GM23338 (cell line): ENCODE measurements around the gene ZC3H14. TPM values are rescaled to one million over a fixed set of nuclear protein-coding genes. Genes with fewer than 3 reads are reported as not detected.

ENCODE experiments used
- CREB1 ChIP-seq: fragments of 250-450 bp; sonication (Bioruptor Pico); IDR thresholded peaks from 2 replicates; pipeline ENCODE4 v1.5.0; 2020; ENCODE audit warnings: low read depth, mild to moderate bottlenecking, moderate library complexity
- EZH2 ChIP-seq: fragments of 200-600 bp; sonication (generic); IDR thresholded peaks from one replicate; pipeline ENCODE4 v1.8.0; 2017; ENCODE audit warnings: antibody characterized with exemption, mild to moderate bottlenecking, low read depth; ENCODE audit not compliant: unreplicated experiment
- EZH2phosphoT487 ChIP-seq: fragments of 200-600 bp; sonication (generic); IDR thresholded peaks from one replicate; pipeline ENCODE4 v1.8.1; 2018; ENCODE audit warnings: antibody characterized with exemption; ENCODE audit not compliant: unreplicated experiment
- JUNB ChIP-seq: IDR thresholded peaks from one replicate; pipeline ENCODE4 v1.6.1; 2016; ENCODE audit warnings: antibody characterized with exemption; ENCODE audit not compliant: unreplicated experiment
- NANOG ChIP-seq: IDR thresholded peaks from 2 replicates; pipeline ENCODE4 v1.6.1; 2016; ENCODE audit warnings: antibody characterized with exemption, borderline replicate concordance
- POLR2AphosphoS5 ChIP-seq: IDR thresholded peaks from 2 replicates; pipeline ENCODE4 v1.6.1; 2016; ENCODE audit warnings: antibody characterized with exemption, low read depth
- ZNF462 ChIP-seq: fragments of 250-450 bp; sonication (Bioruptor Pico); IDR thresholded peaks from 2 replicates; pipeline ENCODE4 v1.5.0; 2020; ENCODE audit warnings: mild to moderate bottlenecking, moderate library complexity
- polyA plus RNA-seq: library from polyadenylated mRNA; unstranded; fragments of >200 nt; fragmentation: Nextera tagmentation; extraction: Ambion mirVana; gene quantifications from 2 replicates; pipeline ENCODE4 v1.2.1, GENCODE V29; 2016
- total RNA-seq: library from RNA; depleted of rRNA; stranded (reverse); fragments of >200 nt; shearing (Covaris generic); gene quantifications from 2 replicates; pipeline ENCODE4 v1.2.3, GENCODE V29; 2014
- TF ChIP-seq, protein P1 (sequence below): IDR thresholded peaks from 2 replicates; pipeline ENCODE4 v1.6.1; 2016; ENCODE audit warnings: antibody characterized with exemption

The ZC3H14 gene
- total and polyA plus RNA-seq, 2 experiments from 2014 or later, result 63.2 to 87.9 TPM

GRCh38 chr14:88516861-88517357, 45.9 kb upstream of the ZC3H14 start (continued):
- TF ChIP-seq, protein P1, sequence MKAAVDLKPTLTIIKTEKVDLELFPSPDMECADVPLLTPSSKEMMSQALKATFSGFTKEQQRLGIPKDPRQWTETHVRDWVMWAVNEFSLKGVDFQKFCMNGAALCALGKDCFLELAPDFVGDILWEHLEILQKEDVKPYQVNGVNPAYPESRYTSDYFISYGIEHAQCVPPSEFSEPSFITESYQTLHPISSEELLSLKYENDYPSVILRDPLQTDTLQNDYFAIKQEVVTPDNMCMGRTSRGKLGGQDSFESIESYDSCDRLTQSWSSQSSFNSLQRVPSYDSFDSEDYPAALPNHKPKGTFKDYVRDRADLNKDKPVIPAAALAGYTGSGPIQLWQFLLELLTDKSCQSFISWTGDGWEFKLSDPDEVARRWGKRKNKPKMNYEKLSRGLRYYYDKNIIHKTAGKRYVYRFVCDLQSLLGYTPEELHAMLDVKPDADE, result no peak
- no peak for TF ChIP-seq JUNB
- TF ChIP-seq EZH2phosphoT487, result no peak
- TF ChIP-seq ZNF462 (CRISPR knock-in tag), result no peak
- TF ChIP-seq CREB1, result no peak
- no peak for TF ChIP-seq EZH2
- no peak for TF ChIP-seq POLR2AphosphoS5
- no peak for TF ChIP-seq NANOG
